ENCODE data around the gene GNG7. TPM values are rescaled to one million over a fixed set of nuclear protein-coding genes. Genes with fewer than 3 reads are reported as not detected.

GNG7 gene
- polyA plus RNA-seq (2012; ENCODE audit: missing spikeins), result 7.9 TPM

GRCh38 chr19:2702170-2703076 is at the start of gene GNG7:
TSS of gene GNG7 (minus strand) at chr19:2702694. CDS start at chr19:2520688, 182,006 bp downstream.
- TF ChIP-seq POLR2A (IDR thresholded peaks at IDR 0.05; ENCODE audit: low read depth, low read length), result peak; percentile 81; the same call in 1 of the 2 replicates
- TF ChIP-seq TAF1 (IDR thresholded peaks at IDR 0.05; ENCODE audit: borderline replicate concordance, low read depth, low read length), result 0 out of 2 replicates have a peak, but pooled peaks have one; percentile 19
- no peak for TF ChIP-seq POLR2AphosphoS5 (IDR thresholded peaks at IDR 0.05; ENCODE audit: low read depth, low read length)
- FAIRE-seq (peak; percentile 90), DNase-seq (ENCODE audit: insufficient read length) (peak; percentile 100)

GRCh38 chr19:2751438-2751830 is 48.9 kb upstream of the GNG7 start:
- TF ChIP-seq TAF1 (IDR thresholded peaks at IDR 0.05; ENCODE audit: borderline replicate concordance, low read depth, low read length), result no peak
- no peak for TF ChIP-seq POLR2A (IDR thresholded peaks at IDR 0.05; ENCODE audit: low read depth, low read length)
- FAIRE-seq, result no peak
- no peak for DNase-seq (ENCODE audit: insufficient read length)

GRCh38 chr19:2750808-2751437 is 48.4 kb upstream of the GNG7 start:
- TF ChIP-seq TAF1 (IDR thresholded peaks at IDR 0.05; ENCODE audit: borderline replicate concordance, low read depth, low read length) (no peak), POLR2AphosphoS5 (IDR thresholded peaks at IDR 0.05; ENCODE audit: low read depth, low read length) (no peak), POLR2A (IDR thresholded peaks at IDR 0.05; ENCODE audit: low read depth, low read length) (no peak)
- FAIRE-seq (no peak), DNase-seq (ENCODE audit: insufficient read length) (no peak)

GRCh38 chr19:2747349-2747748 is 44.9 kb upstream of the GNG7 start:
- TF ChIP-seq TAF1 (IDR thresholded peaks at IDR 0.05; ENCODE audit: borderline replicate concordance, low read depth, low read length) (no peak), POLR2AphosphoS5 (IDR thresholded peaks at IDR 0.05; ENCODE audit: low read depth, low read length) (no peak), POLR2A (IDR thresholded peaks at IDR 0.05; ENCODE audit: low read depth, low read length) (no peak)
- peak; percentile 46 for FAIRE-seq
- DNase-seq (ENCODE audit: insufficient read length), result no peak

- FAIRE-seq (no peak), DNase-seq (ENCODE audit: insufficient read length) (no peak)
- TF ChIP-seq POLR2AphosphoS5 (IDR thresholded peaks at IDR 0.05; ENCODE audit: low read depth, low read length), result no peak
- no peak for TF ChIP-seq POLR2A (IDR thresholded peaks at IDR 0.05; ENCODE audit: low read depth, low read length)
- no peak for TF ChIP-seq TAF1 (IDR thresholded peaks at IDR 0.05; ENCODE audit: borderline replicate concordance, low read depth, low read length)
Measured at GRCh38 chr19:2744113-2744512, 41.6 kb upstream of the GNG7 start.

GRCh38 chr19:2743099-2743498 is 40.6 kb upstream of the GNG7 start:
- FAIRE-seq, result peak; percentile 36
- DNase-seq (ENCODE audit: insufficient read length), result no peak
- TF ChIP-seq TAF1 (IDR thresholded peaks at IDR 0.05; ENCODE audit: borderline replicate concordance, low read depth, low read length), result no peak
- no peak for TF ChIP-seq POLR2A (IDR thresholded peaks at IDR 0.05; ENCODE audit: low read depth, low read length)
- no peak for TF ChIP-seq POLR2AphosphoS5 (IDR thresholded peaks at IDR 0.05; ENCODE audit: low read depth, low read length)

GRCh38 chr19:2740314-2740656 is 37.8 kb upstream of the GNG7 start:
- DNase-seq (ENCODE audit: insufficient read length) (no peak), FAIRE-seq (no peak)
- TF ChIP-seq POLR2AphosphoS5 (IDR thresholded peaks at IDR 0.05; ENCODE audit: low read depth, low read length), result no peak
- TF ChIP-seq POLR2A (IDR thresholded peaks at IDR 0.05; ENCODE audit: low read depth, low read length), result no peak
- TF ChIP-seq TAF1 (IDR thresholded peaks at IDR 0.05; ENCODE audit: borderline replicate concordance, low read depth, low read length), result no peak

- DNase-seq (ENCODE audit: insufficient read length) (peak; percentile 100), FAIRE-seq (peak; percentile 99)
- TF ChIP-seq POLR2A (IDR thresholded peaks at IDR 0.05; ENCODE audit: low read depth, low read length) (peak; percentile 39; the same call in 1 of the 2 replicates), TAF1 (IDR thresholded peaks at IDR 0.05; ENCODE audit: borderline replicate concordance, low read depth, low read length) (no peak)
Measured at GRCh38 chr19:2739602-2740313, 37.3 kb upstream of the GNG7 start, which contains the start of gene SLC39A3. TSS of gene SLC39A3 (minus strand) at chr19:2740017. CDS start at chr19:2737257, 2,760 bp downstream.

- no peak for TF ChIP-seq POLR2A (IDR thresholded peaks at IDR 0.05; ENCODE audit: low read depth, low read length)
- no peak for TF ChIP-seq POLR2AphosphoS5 (IDR thresholded peaks at IDR 0.05; ENCODE audit: low read depth, low read length)
- TF ChIP-seq TAF1 (IDR thresholded peaks at IDR 0.05; ENCODE audit: borderline replicate concordance, low read depth, low read length), result no peak
- FAIRE-seq, result no peak
- no peak for DNase-seq (ENCODE audit: insufficient read length)
Measured at GRCh38 chr19:2736550-2737190, 34.2 kb upstream of the GNG7 start.

GRCh38 chr19:2735374-2735773 is 32.9 kb upstream of the GNG7 start:
- DNase-seq (ENCODE audit: insufficient read length), result no peak
- TF ChIP-seq POLR2AphosphoS5 (IDR thresholded peaks at IDR 0.05; ENCODE audit: low read depth, low read length), result no peak
- TF ChIP-seq POLR2A (IDR thresholded peaks at IDR 0.05; ENCODE audit: low read depth, low read length), result no peak
- no peak for TF ChIP-seq TAF1 (IDR thresholded peaks at IDR 0.05; ENCODE audit: borderline replicate concordance, low read depth, low read length)
- FAIRE-seq, result no peak
